Islet of Langerhans (tissue), 1 donor: ENCODE results near the gene TLN1.

ENCODE experiments used
- FAIRE-seq: peaks from one replicate; lab custom pipeline; 2011; peaks lifted over from hg19 to GRCh38; lab: Jason Lieb, UNC

The TLN1 gene

DNA sequence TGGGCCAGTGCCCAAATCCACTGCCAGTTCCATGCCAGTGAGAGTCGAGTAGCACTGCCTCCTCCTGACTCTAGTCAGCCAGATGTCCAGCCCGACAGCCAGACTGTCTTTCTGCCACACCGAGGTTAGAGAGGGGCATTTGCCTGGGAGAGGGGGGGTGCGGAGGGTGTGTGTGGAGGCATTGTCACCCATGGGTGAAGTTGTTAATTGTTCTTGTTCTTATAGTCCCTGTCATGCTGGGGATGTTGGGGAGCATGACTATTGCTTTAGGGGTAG is 18.2 kb upstream of the TLN1 start:
- no peak for FAIRE-seq

GRCh38 chr9:35749515-35750255 is 17.7 kb upstream of the TLN1 start:
- no peak for FAIRE-seq

GRCh38 chr9:35748858-35749514 is 17.0 kb upstream of the TLN1 start, which contains the start of the genes GBA2 and RGP1:
Gene GBA2, minus strand, starts transcription at chr9:35749228. Its CDS starts 524 bp downstream, at chr9:35748704.
Gene RGP1, plus strand, starts transcription at chr9:35749287. Its CDS starts 469 bp downstream, at chr9:35749756.
- no peak for FAIRE-seq

- no peak for FAIRE-seq
These were observed 16.4 kb upstream of the TLN1 start for GRCh38 chr9:35748242-35748857.

- FAIRE-seq, result no peak
These were observed 14.6 kb upstream of the TLN1 start for GRCh38 chr9:35746583-35746982.

GRCh38 chr9:35745569-35745968 is 13.6 kb upstream of the TLN1 start:
- FAIRE-seq, result no peak

DNA sequence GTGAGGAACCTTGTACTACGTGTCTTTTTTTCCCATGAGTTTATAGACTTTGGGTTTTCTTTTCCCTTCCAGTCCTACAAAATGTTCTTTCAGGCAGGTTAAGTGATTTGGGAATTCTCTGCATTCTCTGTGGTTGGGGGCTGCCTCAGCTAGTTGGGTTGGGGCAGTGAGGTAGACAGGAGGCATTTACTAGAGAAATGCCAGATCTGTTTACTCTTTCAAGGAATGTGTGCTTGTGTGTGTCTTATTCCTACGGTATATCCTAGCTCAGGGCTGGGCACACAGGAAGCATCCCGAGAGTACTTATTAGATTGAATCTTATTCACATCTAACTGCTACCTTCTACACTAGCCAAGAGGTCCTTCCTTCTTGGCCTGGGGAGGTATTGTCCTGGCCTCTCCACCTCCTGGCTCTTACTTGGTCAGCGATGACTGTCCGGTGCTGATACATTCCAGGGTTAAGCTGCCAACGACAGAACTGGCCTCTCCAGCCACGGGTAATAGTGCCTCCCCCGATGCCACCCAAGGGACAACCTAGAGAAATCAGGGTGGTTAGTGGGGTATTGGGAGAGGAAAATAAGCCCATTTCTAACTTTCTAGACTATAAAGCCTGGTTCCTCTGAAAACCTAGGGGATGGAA is 12.0 kb upstream of the TLN1 start:
- FAIRE-seq, result no peak

DNA sequence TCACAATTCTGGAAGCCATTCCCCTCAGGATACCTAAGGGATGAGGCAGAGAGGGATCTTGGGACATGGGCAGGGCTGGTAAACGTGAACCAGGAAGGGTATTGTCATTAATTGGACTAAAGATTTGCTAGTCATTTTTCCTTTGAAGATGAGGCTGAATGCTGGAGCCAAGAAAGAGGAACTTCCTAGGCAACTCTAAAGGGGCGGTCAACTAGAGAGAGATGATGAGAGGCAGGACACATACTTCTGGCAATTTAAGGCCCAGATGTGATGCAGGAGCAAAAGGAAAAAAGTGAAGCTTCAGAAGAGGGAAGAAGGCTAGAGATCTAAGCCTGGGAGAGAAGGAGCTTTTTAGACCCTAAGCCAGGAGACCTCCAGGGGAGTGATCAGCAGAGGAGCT is 11.5 kb upstream of the TLN1 start:
- FAIRE-seq, result no peak

DNA sequence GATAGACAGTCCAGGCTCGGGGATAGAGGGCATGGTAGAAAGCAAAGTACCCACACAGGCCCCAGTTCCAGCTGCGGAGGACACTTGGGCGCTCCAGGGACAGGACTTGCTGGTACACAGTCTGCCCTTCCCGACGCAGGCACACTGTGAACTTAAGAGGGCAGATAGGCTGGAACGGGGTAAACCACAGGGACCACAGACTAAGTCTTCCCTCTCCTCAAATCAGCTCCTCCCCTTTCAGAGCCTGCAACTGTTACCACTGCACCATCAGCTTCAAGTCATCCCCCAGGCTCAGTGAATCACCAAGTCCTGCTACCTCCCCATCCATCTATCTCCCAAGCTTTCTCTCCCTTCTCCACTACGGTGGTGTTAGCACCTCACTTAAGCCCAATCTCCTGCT is 9.7 kb upstream of the TLN1 start:
- FAIRE-seq, result no peak

- FAIRE-seq, result no peak
These were observed 8.2 kb upstream of the TLN1 start for GRCh38 chr9:35740243-35740642.

- no peak for FAIRE-seq
These were observed 6.9 kb upstream of the TLN1 start for GRCh38 chr9:35738924-35739323.

DNA sequence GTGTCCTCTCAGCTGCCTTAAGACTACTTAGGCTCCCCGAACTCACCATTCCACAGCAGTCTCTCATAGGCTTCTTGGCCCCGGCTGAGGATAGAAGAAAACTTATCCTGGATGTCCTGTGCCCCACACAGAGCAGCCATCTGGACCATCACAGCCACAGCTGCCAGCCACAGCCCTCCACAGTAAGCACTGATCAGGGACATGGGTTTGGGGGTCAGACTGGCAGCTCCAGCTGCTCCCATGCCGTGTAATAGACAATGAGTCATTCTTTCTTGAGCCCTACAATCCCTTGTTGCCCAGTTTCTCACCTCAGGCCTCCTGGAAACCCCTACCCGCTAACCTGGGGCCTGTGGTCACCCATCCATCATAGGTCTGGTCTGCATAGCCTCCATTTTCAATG is 6.2 kb upstream of the TLN1 start:
- FAIRE-seq, result no peak

DNA sequence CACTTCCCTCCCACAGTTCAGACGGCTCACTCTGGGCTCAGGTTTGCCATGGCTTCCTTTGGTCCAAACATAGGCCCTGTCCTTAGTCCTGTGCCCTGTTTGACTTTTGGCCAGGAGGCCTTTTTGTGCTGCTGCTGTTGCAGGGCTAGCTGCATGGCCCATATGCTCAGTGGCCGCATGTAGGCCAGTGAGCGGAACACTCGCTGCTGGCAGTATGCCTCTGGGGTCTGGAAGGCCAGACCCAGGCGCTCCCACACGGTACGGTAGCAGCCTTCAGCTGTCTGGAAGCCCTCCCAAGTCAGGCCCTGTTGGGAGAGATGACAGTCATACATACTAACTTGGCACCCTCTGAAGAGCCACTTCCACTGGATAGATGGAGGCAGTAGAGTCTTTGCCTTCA is 5.1 kb upstream of the TLN1 start:
- no peak for FAIRE-seq

DNA sequence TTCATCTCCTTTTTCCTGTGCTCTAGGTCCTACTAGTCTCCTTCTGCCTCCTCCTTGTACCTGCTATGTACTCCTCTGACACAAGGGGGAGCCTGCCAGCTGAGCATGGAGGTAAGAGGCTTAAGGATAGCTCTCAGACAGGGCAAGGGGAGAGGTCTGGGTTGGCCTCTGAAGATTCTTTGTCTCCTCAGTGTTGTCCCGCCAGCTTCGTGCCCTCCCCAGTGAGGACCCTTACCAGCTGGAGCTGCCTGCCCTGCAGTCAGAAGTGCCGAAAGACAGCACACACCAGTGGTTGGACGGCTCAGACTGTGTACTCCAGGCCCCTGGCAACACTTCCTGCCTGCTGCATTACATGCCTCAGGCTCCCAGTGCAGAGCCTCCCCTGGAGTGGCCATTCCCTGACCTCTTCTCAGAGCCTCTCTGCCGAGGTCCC is 4.2 kb upstream of the TLN1 start:
- no peak for FAIRE-seq

GRCh38 chr9:35734096-35734495 is 2.1 kb upstream of the TLN1 start:
- FAIRE-seq, result no peak

DNA sequence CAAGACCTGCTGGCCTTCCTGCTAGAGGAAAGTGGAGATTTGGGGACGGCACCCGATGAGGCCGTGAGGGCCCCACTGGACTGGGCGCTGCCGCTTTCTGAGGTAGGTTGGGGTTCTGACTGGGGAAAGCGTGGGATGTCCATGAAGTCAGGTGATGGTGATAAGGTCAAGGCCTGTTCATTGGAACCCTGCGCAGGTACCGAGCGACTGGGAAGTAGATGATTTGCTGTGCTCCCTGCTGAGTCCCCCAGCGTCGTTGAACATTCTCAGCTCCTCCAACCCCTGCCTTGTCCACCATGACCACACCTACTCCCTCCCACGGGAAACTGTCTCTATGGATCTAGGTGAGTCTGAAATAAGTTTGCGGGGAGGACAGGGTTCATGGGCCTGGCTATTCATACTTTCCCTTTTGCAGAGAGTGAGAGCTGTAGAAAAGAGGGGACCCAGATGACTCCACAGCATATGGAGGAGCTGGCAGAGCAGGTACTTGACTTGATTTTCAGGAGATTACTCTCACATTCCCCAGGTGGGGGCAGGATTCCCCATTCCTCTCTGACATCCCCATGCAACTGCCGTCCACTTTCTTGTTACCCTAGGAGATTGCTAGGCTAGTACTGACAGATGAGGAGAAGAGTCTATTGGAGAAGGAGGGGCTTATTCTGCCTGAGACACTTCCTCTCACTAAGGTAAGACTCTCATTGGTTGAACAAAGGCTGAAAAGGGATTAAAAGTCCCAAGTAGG is 976 bp upstream of the TLN1 start:
- FAIRE-seq, result no peak

DNA sequence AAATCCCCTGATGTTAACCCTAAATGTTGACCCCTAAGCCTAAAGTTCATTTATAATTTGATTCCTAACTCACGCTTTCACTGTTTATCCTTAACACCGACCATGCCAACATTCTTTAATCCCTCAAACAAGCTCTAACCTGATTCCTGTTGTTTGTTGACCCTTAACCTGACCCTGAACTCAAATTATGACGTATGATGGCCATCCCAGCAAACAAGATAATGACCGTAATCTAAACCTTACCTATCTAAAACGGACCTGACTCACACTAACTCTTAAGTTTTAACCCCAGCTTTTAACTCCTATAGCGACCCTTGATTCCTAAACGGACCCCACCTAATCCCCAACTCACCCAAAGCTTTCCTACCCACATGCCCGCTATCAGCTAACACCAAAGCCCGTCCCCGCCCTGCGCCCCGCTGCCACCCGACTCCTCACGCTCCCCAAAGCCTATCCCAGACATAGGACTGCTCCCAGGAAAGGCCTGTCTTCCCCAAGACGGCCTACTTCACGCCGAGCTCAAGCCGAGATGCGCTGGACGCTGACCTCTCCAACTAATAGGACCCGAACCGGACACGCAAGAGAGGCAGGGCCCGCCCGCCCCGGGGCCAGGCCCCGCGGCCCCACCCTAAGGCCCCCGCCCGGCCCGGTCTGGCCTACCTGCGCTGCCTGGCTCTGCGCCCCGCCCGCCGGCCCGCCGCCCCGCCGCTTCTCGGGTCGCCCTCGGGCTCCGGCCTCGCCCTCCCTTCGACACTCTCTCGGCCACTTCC is 395 bp downstream of the TLN1 start:
- no peak for FAIRE-seq

GRCh38 chr9:35730486-35730854 is 1.5 kb downstream of the TLN1 start:
- FAIRE-seq, result no peak

DNA sequence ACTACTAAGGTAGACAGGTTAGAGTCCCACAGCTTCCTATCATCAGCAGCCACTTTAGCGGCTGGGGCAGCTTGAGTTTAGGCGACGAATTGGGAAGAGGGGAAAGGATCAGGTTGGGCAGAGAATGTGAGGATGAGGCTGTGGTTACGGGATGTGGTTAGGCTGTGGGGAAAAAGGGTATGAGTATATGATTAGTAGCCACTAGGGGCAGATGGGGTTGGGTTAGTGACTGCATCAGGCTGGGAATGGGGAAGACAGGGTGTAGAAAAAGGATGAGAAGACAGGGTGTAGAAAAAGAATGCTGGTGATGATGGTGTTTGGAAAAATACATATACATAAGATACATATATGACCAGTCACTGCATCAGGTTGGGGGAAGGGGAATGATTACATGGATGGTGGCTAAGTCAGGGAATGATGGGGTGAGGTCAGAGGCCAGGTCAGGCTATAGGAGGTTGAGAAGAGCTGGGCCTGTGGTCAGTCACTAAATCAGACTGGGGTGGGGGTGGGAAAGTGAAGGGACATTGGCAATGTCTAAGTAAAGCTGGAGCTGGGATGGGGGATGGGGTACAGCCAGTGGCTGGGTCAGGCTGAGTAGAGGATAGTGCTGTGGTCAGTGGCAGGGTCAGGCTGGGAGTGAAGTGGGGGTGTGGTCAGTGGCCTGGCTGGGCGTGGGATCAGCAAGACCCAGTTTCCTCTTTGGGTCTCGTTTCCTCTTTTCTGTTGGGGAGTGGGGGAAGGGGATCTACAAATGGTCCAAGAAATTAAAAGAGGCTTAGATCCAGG is 2.1 kb downstream of the TLN1 start:
- no peak for FAIRE-seq

DNA sequence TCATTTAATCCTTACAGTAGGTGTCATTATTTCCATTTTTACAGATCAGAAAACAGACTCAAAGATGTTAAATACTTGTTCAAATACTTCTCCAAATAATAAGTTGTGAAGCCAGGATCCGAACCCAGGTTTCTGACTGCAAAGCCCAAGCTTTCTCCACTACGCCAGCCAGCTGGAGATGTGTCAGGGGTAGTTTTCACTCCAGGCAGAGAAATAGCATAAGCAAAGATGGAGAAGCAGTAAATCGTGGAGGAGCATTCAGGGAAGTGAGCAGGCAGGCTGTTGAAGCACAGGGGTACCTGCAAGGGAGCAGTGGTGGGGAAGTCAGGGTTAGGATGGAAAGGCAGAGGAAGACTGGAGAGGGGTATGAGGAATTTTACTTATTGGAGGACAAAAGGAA is 2.9 kb downstream of the TLN1 start:
- FAIRE-seq, result no peak
